MM.1S (cell line): ENCODE measurements around the gene FIS1.

ENCODE experiments used
- DNase-seq: peaks from one replicate; pipeline ENCODE4 v3.0.0-alpha.2; 2015
- H2AFZ ChIP-seq: fragments of 300-600 bp; sonication (generic); 2 replicates; pipeline ENCODE4 v1.6.0; 2016; ENCODE audit warnings: antibody characterized with exemption, low read length
- H3F3A ChIP-seq: fragments of 300-600 bp; sonication (generic); 2 replicates; pipeline ENCODE4 v1.6.1; 2016; ENCODE audit warnings: mild to moderate bottlenecking, antibody characterized with exemption, low read length, moderate library complexity, mixed read lengths; ENCODE audit not compliant: insufficient read depth
- H3K27ac ChIP-seq: fragments of 300-600 bp; sonication (generic); 2 replicates; pipeline ENCODE4 v1.5.1; 2016; ENCODE audit warnings: mild to moderate bottlenecking, low read length
- H3K27me3 ChIP-seq: fragments of 300-600 bp; sonication (generic); replicated peaks from 2 replicates; pipeline ENCODE4 v1.6.0; 2016; ENCODE audit warnings: low read length; ENCODE audit not compliant: insufficient read depth
- H3K36me3 ChIP-seq: fragments of 300-600 bp; sonication (generic); replicated peaks from 2 replicates; pipeline ENCODE4 v1.6.1; 2016; ENCODE audit warnings: mild to moderate bottlenecking, low read length, mixed read lengths; ENCODE audit not compliant: insufficient read depth
- H3K4me1 ChIP-seq: fragments of 300-600 bp; sonication (generic); 2 replicates; pipeline ENCODE4 v1.6.1; 2016; ENCODE audit warnings: low read length, mixed read lengths
- H3K4me2 ChIP-seq: fragments of 300-600 bp; sonication (generic); 2 replicates; pipeline ENCODE4 v1.6.0; 2016; ENCODE audit warnings: low read depth, low read length
- H3K4me3 ChIP-seq: fragments of 300-600 bp; sonication (generic); 2 replicates; pipeline ENCODE4 v1.5.1; 2016; ENCODE audit warnings: low read length, mixed read lengths
- H3K79me2 ChIP-seq: fragments of 300-600 bp; sonication (generic); 2 replicates; pipeline ENCODE4 v1.6.1; 2016; ENCODE audit warnings: mixed run types, low read length, mixed read lengths
- H3K9ac ChIP-seq: fragments of 300-600 bp; sonication (generic); 2 replicates; pipeline ENCODE4 v1.6.1; 2016; ENCODE audit warnings: low read length, mixed read lengths
- H3K9me2 ChIP-seq: fragments of 300-600 bp; sonication (generic); replicated peaks from 2 replicates; pipeline ENCODE4 v1.6.1; 2016; ENCODE audit warnings: mild to moderate bottlenecking, low read length, mixed read lengths; ENCODE audit not compliant: insufficient read depth
- H3K9me3 ChIP-seq: fragments of 300-600 bp; sonication (generic); replicated peaks from 2 replicates; pipeline ENCODE4 v1.6.1; 2016; ENCODE audit warnings: mild to moderate bottlenecking, low read length, mixed read lengths; ENCODE audit not compliant: insufficient read depth
- H4K20me1 ChIP-seq: fragments of 300-600 bp; sonication (generic); 2 replicates; pipeline ENCODE4 v1.6.1; 2016; ENCODE audit warnings: mild to moderate bottlenecking, low read length, moderate library complexity, mixed read lengths; ENCODE audit not compliant: insufficient read depth
- CTCF ChIP-seq: fragments of 300-600 bp; sonication (generic); IDR thresholded peaks from 2 replicates; pipeline ENCODE4 v1.5.1; 2016; ENCODE audit warnings: antibody characterized with exemption, low read length, mixed read lengths
- EZH2 ChIP-seq: fragments of 300-600 bp; sonication (generic); optimal IDR thresholded peaks from 2 replicates; pipeline ENCODE3; 2017; ENCODE audit warnings: low read depth, mild to moderate bottlenecking, antibody characterized with exemption, low read length, mixed read lengths
- EZH2phosphoT487 ChIP-seq: fragments of 300-600 bp; sonication (generic); IDR thresholded peaks from 2 replicates; pipeline ENCODE4 v1.6.1; 2018; ENCODE audit warnings: antibody characterized with exemption, low read length

FIS1 gene

GRCh38 chr7:101239191-101239950, 5.5 kb downstream of the FIS1 start:
- no peak overlapping the region for H3K4me2 ChIP-seq
- H3K4me3 ChIP-seq, result no peak overlapping the region
- TF ChIP-seq EZH2 (no peak), EZH2phosphoT487 (no peak), CTCF (no peak)
- H3F3A ChIP-seq, result no peaks in the 10 kb centered on the region
- no peaks in the 10 kb centered on the region for H4K20me1 ChIP-seq
- no peaks in the 10 kb centered on the region for H3K9me3 ChIP-seq
- no peak overlapping the region for H2AFZ ChIP-seq
- no peak for DNase-seq
- peaks cover 23% of the 10 kb centered on the region for H3K79me2 ChIP-seq
- peaks cover 5% of the 10 kb centered on the region; the same call in 1 of the 2 replicates for H3K4me1 ChIP-seq
- H3K27me3 ChIP-seq, result no peaks in the 10 kb centered on the region
- H3K9ac ChIP-seq, result no peak overlapping the region
- no peaks in the 10 kb centered on the region for H3K9me2 ChIP-seq
- no peak overlapping the region for H3K27ac ChIP-seq
- H3K36me3 ChIP-seq, result no peaks in the 10 kb centered on the region

- Histone ChIP-seq H3K4me1 (peaks cover 1% of the 10 kb centered on the region; the same call in 1 of the 2 replicates), H3K4me2 (no peak overlapping the region), H4K20me1 (no peaks in the 10 kb centered on the region), H3K27ac (no peak overlapping the region), H3K4me3 (no peak overlapping the region), H3K36me3 (no peaks in the 10 kb centered on the region), H2AFZ (no peak overlapping the region), H3K79me2 (peaks cover 15% of the 10 kb centered on the region), H3K27me3 (no peaks in the 10 kb centered on the region), H3F3A (no peaks in the 10 kb centered on the region), H3K9ac (no peak overlapping the region), H3K9me3 (no peaks in the 10 kb centered on the region), H3K9me2 (no peaks in the 10 kb centered on the region)
- no peak for DNase-seq
- TF ChIP-seq EZH2phosphoT487 (no peak), EZH2 (no peak), CTCF (no peak)
These were observed 6.4 kb downstream of the FIS1 start for GRCh38 chr7:101238226-101239182.

GRCh38 chr7:101237206-101238067, 7.4 kb downstream of the FIS1 start, which contains the start of gene CLDN15:
TSS of gene CLDN15 (minus strand) at chr7:101237802. CDS start at chr7:101237581, 221 bp downstream.
- H3K27ac ChIP-seq, result no peak within 1 kb of the TSS
- no peaks in the 10 kb centered on the region for H3K9me2 ChIP-seq
- H3K79me2 ChIP-seq, result peaks cover 5% of the 10 kb centered on the region
- DNase-seq, result no peak
- no peak within 1 kb of the TSS for H3K4me2 ChIP-seq
- H3K27me3 ChIP-seq, result no peaks in the 10 kb centered on the region
- no peaks in the 10 kb centered on the region for H4K20me1 ChIP-seq
- TF ChIP-seq EZH2phosphoT487 (no peak), EZH2 (no peak), CTCF (no peak)
- H3K4me1 ChIP-seq, result no peaks in the 10 kb centered on the region
- H3K9me3 ChIP-seq, result no peaks in the 10 kb centered on the region
- H3K9ac ChIP-seq, result no peak within 1 kb of the TSS
- no peak within 1 kb of the TSS for H3K4me3 ChIP-seq
- no peak within 1 kb of the TSS for H2AFZ ChIP-seq
- no peaks in the 10 kb centered on the region for H3F3A ChIP-seq
- H3K36me3 ChIP-seq, result no peaks in the 10 kb centered on the region
